Ecto neural progenitor cell (in vitro differentiated cells): ENCODE results near the gene OR14J1.
"Not testable (repeated sequence)": the region's sequence is repeated elsewhere in the genome, so short reads cannot be mapped to it uniquely, and the experiment has no call there.

ENCODE experiments used
- DNase-seq: peaks from one replicate; pipeline ENCODE4 v3.0.0-alpha.2; 2018; ENCODE audit warnings: low spot score

OR14J1 gene

GRCh38 chr6:29301316-29301715 is at the start of gene OR14J1:
Gene OR14J1 (plus strand): TSS chr6:29301701. CDS start chr6:29306690, 4,989 bp downstream.
- no peak for DNase-seq

DNA sequence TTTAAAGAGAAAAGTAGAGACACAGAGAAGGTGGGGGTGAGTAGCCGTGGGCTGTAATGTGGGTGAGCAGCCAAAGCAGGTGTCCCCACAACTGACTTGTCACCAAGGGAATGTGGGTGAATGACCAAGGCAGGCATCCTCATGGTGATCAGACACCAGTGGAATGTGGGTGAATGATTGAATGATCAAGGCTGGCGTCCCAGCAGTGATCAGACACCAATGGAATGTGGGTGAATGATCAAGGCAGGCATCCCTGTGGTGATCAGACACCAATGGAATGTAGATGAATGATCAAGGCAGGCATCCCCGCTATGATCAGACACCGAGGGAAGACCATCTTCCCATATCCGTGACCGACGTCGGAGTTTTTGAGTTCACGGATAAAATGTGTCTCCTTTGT is 49.8 kb upstream of the OR14J1 start:
- DNase-seq: no peak

GRCh38 chr6:29255530-29255929 is 46.0 kb upstream of the OR14J1 start:
- DNase-seq: no peak

DNA sequence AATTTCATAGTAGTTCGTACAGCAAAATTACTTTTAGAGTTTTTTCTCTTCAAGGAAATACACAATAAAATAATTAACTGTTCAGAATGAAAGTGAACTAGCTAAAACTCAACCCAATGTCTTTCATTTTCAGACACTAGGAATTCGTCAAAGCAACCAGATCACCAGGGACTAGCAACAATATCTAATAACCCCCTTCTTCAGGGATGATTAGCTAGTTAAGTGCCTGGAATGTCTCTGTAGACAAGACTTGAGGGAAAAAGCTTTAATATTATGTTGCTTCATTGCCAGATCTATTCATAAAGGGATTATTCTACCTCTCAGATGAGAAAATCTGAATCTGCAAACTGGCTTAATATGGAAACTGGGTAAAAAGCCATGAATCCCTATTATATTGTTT is 41.8 kb upstream of the OR14J1 start:
- DNase-seq: no peak

DNA sequence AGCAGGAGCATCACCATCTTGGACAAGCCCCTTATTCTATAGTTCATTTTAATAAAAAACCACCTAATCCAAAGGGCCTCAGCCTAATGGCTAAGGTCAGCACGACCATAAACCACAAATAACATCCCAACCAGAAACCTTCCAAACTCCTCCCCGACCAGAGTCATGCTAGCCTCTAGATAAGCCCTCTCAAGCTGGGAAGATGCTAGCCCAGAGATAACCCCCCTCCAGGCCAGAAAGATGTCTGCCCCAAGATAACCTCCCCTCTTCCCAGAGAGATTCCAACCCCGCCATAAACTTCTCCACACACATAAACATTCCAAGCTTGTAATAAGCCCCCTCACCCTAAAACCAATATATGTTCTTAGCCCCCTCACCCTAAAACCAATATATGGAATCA is 38.5 kb upstream of the OR14J1 start:
- no peak for DNase-seq

DNA sequence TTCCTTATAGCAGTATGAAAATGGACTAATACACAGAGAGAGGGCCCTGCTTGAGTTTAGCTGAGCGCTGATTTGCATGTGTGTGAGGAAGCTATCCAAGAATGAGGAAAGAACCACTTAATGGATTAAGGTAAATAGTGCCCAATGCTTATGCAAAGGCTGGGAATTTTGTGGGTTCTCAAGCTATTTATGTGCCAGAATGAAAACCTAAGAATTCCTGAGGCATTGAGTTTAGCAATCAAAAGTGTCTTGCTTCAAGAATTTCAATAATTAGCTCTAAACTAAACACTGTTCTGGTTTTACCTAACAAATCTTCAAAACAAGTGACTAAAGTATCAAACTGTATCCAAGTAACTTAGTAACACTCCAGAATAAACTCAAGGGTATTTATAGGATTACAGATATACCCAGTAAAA is 7.0 kb upstream of the OR14J1 start:
- DNase-seq: no peak

DNA sequence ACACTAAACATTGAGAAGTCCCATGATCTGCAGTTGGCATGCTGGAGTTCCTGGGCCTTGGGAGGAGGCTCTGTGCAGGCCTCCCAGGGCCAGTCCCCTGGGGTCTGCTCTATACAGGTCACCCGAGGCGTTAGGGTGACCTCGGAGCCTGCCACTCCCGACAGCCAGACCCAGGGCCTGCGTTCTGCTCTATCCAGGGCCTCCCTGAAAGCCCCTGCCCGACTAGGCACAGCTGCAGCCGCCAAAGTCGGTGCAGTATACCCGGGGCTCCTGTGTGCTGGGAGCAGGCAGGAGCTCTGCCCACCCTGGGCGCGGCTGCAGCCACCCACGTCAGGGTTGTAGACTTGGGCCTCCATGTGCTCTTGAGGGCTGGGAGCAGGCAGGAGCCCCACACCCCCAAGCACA is 6.3 kb upstream of the OR14J1 start:
- no peak for DNase-seq

- no peak for DNase-seq
Observed at GRCh38 chr6:29295623-29296022, 5.9 kb upstream of the OR14J1 start.

DNA sequence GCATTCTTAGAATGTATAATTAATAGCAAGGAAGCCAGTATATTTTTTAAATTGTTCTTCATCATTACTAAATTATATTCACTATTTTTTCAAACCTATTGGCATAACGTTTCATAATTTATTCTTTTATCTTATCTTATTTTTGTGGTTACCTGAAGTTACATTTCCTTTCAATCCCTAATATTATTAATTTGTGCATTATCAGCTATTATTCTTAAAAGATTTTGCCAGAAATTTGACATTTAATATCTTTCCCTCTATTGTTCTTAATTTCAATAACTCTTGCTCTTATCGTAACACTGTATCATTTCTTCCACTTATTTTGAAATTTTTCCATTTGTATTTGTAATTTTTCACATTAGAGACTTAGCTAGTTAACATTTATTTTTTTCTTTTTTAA is 18.4 kb downstream of the OR14J1 start:
- DNase-seq: no peak

DNA sequence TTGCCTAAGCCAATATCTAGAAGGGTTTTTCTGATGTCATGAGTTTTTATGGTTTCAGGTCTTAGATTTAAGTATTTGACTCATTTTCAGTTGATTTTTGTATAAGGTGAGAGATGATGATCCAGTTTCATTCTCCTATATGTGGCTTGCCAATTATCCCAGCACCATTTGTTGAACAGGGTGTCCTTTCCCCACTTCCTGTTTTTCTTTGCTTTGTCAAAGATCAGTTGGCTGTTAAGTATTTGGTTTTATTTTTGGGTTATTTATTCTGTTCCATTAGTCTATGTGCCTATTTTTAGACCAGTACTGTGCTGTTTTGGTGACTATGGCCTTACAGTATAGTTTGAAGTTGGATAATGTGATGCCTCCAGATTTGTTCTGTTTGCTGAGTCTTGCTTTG is 21.8 kb downstream of the OR14J1 start:
- DNase-seq: not testable (repeated sequence)

DNA sequence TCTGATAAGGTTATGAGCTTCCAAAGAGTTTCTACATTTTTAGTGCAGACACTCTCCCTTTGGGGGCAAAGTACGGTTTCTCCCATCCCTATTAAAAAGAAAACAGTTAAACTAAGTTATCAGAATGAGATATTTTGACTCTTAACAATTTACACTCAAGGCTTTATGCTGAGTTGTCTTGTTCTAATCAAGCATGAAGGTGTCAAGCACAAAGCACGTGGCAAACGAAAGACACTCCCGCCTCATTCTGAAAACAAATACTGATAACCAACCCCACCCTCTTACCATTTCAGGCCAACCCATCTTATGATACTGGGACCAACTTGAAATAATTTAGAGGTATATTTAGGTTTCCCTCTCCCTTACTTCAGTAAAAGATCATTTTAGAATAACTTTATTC is 24.3 kb downstream of the OR14J1 start:
- no peak for DNase-seq

DNA sequence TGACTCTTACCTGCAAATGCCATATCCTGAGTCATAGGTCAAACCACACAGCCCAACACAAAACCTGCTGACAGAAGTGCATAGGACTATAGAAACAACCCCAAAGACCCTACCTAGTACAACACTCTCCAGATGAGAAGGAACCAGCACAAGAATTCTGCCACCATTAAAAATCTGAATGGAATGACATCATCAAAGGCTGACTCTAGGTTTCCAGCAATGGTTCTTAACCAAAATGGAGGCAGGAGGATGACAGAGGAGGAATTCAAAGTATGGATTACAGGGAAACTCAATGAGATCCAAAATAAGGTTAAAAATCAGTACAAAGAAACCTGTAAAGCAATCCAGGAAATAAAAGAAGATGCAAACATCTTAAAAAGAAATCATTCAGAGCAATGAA is 31.2 kb downstream of the OR14J1 start:
- no peak for DNase-seq

GRCh38 chr6:29336269-29336668 is 34.8 kb downstream of the OR14J1 start:
- no peak for DNase-seq

GRCh38 chr6:29345380-29345779 is 43.9 kb downstream of the OR14J1 start:
- no peak for DNase-seq

- DNase-seq: not testable (repeated sequence)
Observed at GRCh38 chr6:29349348-29349747, 47.8 kb downstream of the OR14J1 start.

- DNase-seq: no peak
Observed at GRCh38 chr6:29354980-29355379, 53.5 kb downstream of the OR14J1 start.

- DNase-seq: no peak
Observed at GRCh38 chr6:29355603-29356002, 54.1 kb downstream of the OR14J1 start.
